Smooth muscle cell (in vitro differentiated cells): ENCODE measurements around the gene C22orf31. TPM values are rescaled to one million over a fixed set of nuclear protein-coding genes. Genes with fewer than 3 reads are reported as not detected.

Source experiments
- DNase-seq: peaks from one replicate; lab custom pipeline; 2025; ENCODE audit not compliant: unreplicated experiment; lab: John Stamatoyannopoulos, UW
- H2AFZ ChIP-seq: fragments of 200-600 bp; sonication (generic); 2 replicates; pipeline ENCODE4 v1.6.0; 2016; ENCODE audit warnings: antibody characterized with exemption, low read depth, mild to moderate bottlenecking
- H3F3A ChIP-seq: fragments of 200-600 bp; sonication (generic); 2 replicates; pipeline ENCODE4 v1.6.0; 2017; ENCODE audit warnings: antibody characterized with exemption, low read depth
- H3K27ac ChIP-seq: fragments of 200-600 bp; sonication (generic); 2 replicates; pipeline ENCODE4 v1.5.1; 2016; ENCODE audit warnings: low read depth, mild to moderate bottlenecking
- H3K27me3 ChIP-seq: fragments of 200-600 bp; sonication (generic); 2 replicates; pipeline ENCODE4 v1.6.1; 2016; ENCODE audit warnings: low read depth, mild to moderate bottlenecking
- H3K36me3 ChIP-seq: fragments of 200-600 bp; sonication (generic); 2 replicates; pipeline ENCODE4 v1.5.1; 2016; ENCODE audit warnings: low read depth
- H3K4me1 ChIP-seq: fragments of 200-600 bp; sonication (generic); 2 replicates; pipeline ENCODE4 v1.5.1; 2016; ENCODE audit warnings: low read depth
- H3K4me2 ChIP-seq: fragments of 200-600 bp; sonication (generic); 2 replicates; pipeline ENCODE4 v1.6.0; 2016; ENCODE audit warnings: mild to moderate bottlenecking
- H3K4me3 ChIP-seq: fragments of 200-600 bp; sonication (generic); 2 replicates; pipeline ENCODE4 v1.5.1; 2016; ENCODE audit warnings: mild to moderate bottlenecking
- H3K79me2 ChIP-seq: fragments of 200-600 bp; sonication (generic); 2 replicates; pipeline ENCODE4 v1.6.0; 2016; ENCODE audit warnings: low read depth, mild to moderate bottlenecking
- H3K9ac ChIP-seq: fragments of 200-600 bp; sonication (generic); 2 replicates; pipeline ENCODE4 v1.6.0; 2016; ENCODE audit warnings: low read depth
- H3K9me3 ChIP-seq: fragments of 200-600 bp; sonication (generic); replicated peaks from 2 replicates; pipeline ENCODE4 v1.5.1; 2016; ENCODE audit warnings: low read depth
- H4K20me1 ChIP-seq: fragments of 200-600 bp; sonication (generic); 2 replicates; pipeline ENCODE4 v1.6.0; 2016; ENCODE audit warnings: low read depth
- CTCF ChIP-seq: fragments of 200-600 bp; sonication (generic); IDR thresholded peaks from 2 replicates; pipeline ENCODE4 v1.5.1; 2017; ENCODE audit warnings: borderline replicate concordance, mild to moderate bottlenecking, antibody characterized with exemption; ENCODE audit not compliant: insufficient read depth, poor library complexity, severe bottlenecking
- WGBS: methylation state at CpG from one replicate; pipeline ENCODE4 v1.1.7; 2016; ENCODE audit warnings: low lambda C conversion rate; 5-methylcytosine and 5-hydroxymethylcytosine counted together
- polyA plus RNA-seq: library from polyadenylated mRNA; unstranded; fragments of >200 nt; fragmentation: Nextera tagmentation; extraction: Ambion mirVana; gene quantifications from 2 replicates; pipeline ENCODE4 v1.2.1, GENCODE V29; 2016
- total RNA-seq: library from RNA; depleted of rRNA; stranded (reverse); fragments of >200 nt; gene quantifications from 2 replicates; pipeline ENCODE4 v1.2.3, GENCODE V29; 2014

C22orf31 gene
- total and polyA plus RNA-seq, 2 experiments from 2014 or later, result not detected

GRCh38 chr22:29023172-29023796 lies 38.3 kb downstream of the C22orf31 start:
- DNase-seq, result no peak
- Histone ChIP-seq H3K4me2 (no peak overlapping the region), H3K79me2 (peaks cover 5% of the 10 kb centered on the region), H3K4me1 (no peaks in the 10 kb centered on the region), H4K20me1 (no peaks in the 10 kb centered on the region), H3K36me3 (no peaks in the 10 kb centered on the region), H3K9me3 (no peaks in the 10 kb centered on the region), H3F3A (no peaks in the 10 kb centered on the region), H2AFZ (no peak overlapping the region), H3K9ac (no peak overlapping the region), H3K27me3 (no peaks in the 10 kb centered on the region), H3K27ac (no peak overlapping the region), H3K4me3 (no peak overlapping the region)
- 72% methylated on average over 3 of the region's 3 CpGs for WGBS
- TF ChIP-seq CTCF, result no peak

GRCh38 chr22:29022101-29022817 lies 39.4 kb downstream of the C22orf31 start:
- Histone ChIP-seq H3K4me1 (no peaks in the 10 kb centered on the region), H3K27ac (no peak overlapping the region), H3K36me3 (no peaks in the 10 kb centered on the region), H3K79me2 (peaks cover 5% of the 10 kb centered on the region), H3K4me3 (no peak overlapping the region), H4K20me1 (no peaks in the 10 kb centered on the region), H3K9ac (no peak overlapping the region), H3K9me3 (no peaks in the 10 kb centered on the region), H2AFZ (no peak overlapping the region), H3K27me3 (no peaks in the 10 kb centered on the region), H3F3A (no peaks in the 10 kb centered on the region), H3K4me2 (no peak overlapping the region)
- no peak for TF ChIP-seq CTCF
- 92% methylated on average over 6 of the region's 6 CpGs for WGBS
- no peak for DNase-seq

- Histone ChIP-seq H3K9me3 (no peaks in the 10 kb centered on the region), H3K27me3 (no peaks in the 10 kb centered on the region), H3K27ac (no peak overlapping the region), H3K4me1 (no peaks in the 10 kb centered on the region), H2AFZ (no peak overlapping the region), H3F3A (no peaks in the 10 kb centered on the region), H3K4me3 (no peak overlapping the region), H4K20me1 (no peaks in the 10 kb centered on the region), H3K36me3 (no peaks in the 10 kb centered on the region), H3K4me2 (no peak overlapping the region), H3K79me2 (peaks cover 5% of the 10 kb centered on the region), H3K9ac (no peak overlapping the region)
- no peak for TF ChIP-seq CTCF
- WGBS, result 93% methylated on average over 4 of the region's 4 CpGs
- no peak for DNase-seq
These were observed 43.1 kb downstream of the C22orf31 start for GRCh38 chr22:29018293-29019189.
